HUDEP-2 (cell line): ENCODE data around the gene ASCC3.

Source experiments
- DNase-seq, 76 experiments: peaks; one replicate each; lab custom pipeline; 2025; ENCODE audit not compliant: unreplicated experiment in 76 of 76; lab: John Stamatoyannopoulos, UW

The ASCC3 gene, protein sequence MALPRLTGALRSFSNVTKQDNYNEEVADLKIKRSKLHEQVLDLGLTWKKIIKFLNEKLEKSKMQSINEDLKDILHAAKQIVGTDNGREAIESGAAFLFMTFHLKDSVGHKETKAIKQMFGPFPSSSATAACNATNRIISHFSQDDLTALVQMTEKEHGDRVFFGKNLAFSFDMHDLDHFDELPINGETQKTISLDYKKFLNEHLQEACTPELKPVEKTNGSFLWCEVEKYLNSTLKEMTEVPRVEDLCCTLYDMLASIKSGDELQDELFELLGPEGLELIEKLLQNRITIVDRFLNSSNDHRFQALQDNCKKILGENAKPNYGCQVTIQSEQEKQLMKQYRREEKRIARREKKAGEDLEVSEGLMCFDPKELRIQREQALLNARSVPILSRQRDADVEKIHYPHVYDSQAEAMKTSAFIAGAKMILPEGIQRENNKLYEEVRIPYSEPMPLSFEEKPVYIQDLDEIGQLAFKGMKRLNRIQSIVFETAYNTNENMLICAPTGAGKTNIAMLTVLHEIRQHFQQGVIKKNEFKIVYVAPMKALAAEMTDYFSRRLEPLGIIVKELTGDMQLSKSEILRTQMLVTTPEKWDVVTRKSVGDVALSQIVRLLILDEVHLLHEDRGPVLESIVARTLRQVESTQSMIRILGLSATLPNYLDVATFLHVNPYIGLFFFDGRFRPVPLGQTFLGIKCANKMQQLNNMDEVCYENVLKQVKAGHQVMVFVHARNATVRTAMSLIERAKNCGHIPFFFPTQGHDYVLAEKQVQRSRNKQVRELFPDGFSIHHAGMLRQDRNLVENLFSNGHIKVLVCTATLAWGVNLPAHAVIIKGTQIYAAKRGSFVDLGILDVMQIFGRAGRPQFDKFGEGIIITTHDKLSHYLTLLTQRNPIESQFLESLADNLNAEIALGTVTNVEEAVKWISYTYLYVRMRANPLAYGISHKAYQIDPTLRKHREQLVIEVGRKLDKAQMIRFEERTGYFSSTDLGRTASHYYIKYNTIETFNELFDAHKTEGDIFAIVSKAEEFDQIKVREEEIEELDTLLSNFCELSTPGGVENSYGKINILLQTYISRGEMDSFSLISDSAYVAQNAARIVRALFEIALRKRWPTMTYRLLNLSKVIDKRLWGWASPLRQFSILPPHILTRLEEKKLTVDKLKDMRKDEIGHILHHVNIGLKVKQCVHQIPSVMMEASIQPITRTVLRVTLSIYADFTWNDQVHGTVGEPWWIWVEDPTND (N-terminal part only)

GRCh38 chr6:100880853-100881706 is at the start of gene ASCC3:
Gene ASCC3 (minus strand): TSS chr6:100881329. CDS start chr6:100867997, 13,332 bp downstream.
- DNase-seq, result peak; percentile 53 to 98 (median 94)

GRCh38 chr6:100925749-100926148 is 44.6 kb upstream of the ASCC3 start:
- no peak for DNase-seq

DNA sequence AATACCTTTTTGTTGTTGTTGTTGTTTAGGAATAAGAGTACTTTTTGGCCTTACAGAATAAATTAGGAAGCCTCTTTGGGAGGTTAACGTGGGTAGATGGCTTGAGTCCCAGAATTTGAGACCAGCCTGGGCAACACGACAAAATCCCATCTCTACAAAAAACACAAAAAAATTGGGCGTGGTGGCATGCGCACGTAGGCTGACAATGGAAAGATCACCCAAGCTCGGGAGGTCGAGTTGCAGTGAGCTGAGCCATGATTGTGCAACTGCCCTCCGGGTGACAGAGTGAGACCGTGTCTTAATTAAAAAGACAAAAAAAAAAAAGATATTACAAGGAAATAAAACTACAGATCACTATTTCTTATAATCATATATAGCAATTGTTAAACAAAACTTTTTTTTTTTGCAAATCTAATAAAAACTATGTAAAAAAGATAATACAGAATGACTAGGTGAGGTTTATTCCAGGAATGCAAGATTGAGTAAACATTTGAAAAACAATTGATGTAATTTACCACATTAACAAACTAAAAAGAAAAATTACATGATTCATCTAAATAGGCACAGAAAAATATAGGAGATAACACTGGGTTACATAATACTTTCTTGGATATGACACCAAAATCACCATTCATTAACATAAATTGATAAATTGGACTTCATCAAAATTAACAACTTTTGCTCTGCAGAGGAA is 43.6 kb upstream of the ASCC3 start:
- no peak for DNase-seq

- DNase-seq, result no peak
These were observed 42.5 kb upstream of the ASCC3 start for GRCh38 chr6:100923481-100924165.

GRCh38 chr6:100920028-100920605 is 39.0 kb upstream of the ASCC3 start:
- DNase-seq, result no peak

- no peak for DNase-seq
These were observed 37.0 kb upstream of the ASCC3 start for GRCh38 chr6:100918152-100918551.

DNA sequence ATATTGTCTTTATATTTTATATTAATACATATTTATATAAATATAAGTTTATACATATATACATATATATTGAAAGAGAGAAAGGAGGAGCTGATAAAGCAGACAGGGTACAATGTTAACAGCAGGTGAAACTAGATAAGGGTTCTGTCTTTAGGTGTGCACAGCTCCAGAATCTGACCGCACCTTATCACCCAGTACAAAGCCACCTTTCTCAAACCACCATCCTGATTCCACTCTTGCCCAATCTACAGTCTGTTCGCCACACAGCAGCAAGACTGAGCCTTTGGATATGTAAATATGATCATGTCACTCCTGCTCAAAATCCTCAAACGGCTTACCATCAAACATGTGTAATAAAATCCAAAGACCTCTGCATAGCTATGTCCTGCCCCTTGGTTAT is 34.7 kb upstream of the ASCC3 start:
- peak in 42 of 76 experiments; percentile 4 to 87 (median 34) for DNase-seq

DNA sequence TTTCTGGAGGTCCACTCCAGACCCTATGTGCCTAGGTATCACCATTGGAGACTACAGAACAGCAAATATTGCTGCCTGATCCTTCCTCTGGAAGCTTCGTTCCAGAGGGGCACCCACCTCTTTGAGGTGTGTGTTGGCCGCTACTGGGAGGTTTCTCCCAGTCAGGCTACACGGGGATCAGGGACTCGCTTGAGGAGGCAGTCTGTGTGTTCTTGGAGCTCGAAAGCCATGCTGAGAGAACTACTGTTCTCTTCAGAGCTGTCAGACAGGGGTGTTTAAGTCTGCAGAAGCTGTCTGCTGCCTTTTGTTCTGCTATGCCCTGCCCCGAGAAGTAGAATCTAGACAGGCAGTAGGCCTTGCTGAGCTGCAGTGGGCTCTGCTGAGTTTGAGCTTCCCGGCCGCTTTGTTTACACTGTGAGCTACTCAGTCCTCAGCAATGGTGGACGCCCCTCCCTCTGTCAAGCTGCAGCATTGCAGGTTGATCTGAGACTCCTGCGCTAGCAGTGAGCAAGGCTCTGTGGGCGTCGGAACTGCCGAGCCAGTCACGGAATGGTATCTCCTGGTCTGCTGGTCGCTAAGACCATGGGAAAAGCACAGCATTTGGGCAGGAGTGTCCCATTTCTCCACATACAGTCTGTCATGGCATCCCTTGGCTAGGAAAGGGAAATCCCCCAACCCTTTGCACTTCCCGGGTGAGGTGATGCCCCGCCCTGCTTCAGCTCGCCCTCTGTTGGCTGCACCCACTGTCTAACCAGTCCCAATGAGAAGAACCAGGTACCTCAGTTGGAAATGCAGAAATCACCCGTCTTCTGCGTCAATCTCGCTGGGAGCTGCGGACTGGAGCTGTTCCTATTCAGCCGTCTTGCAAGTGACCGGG is 32.5 kb upstream of the ASCC3 start:
- DNase-seq, result no peak

- no peak for DNase-seq
These were observed 25.2 kb upstream of the ASCC3 start for GRCh38 chr6:100906325-100906724.

DNA sequence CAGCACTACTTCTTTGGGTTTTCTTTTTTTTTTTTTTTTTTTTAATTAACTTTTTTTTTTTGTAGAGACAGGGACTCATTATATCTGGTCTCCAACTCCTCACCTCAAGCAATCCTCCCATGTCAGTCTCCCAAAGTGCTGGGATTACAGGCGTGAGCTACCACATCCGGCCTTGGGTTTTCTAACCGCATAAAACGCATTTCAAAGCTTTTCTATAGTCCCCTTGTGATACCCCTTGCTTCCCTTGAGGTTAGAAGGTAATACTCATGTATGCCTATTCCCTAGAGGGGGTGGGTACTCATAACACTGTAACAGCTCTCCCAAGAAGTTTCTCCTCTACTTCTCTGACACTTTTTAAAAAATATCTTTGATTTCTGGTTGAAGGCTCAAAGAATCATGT is 23.9 kb upstream of the ASCC3 start:
- DNase-seq, result no peak

GRCh38 chr6:100904316-100904715 is 23.2 kb upstream of the ASCC3 start:
- DNase-seq, result no peak

DNA sequence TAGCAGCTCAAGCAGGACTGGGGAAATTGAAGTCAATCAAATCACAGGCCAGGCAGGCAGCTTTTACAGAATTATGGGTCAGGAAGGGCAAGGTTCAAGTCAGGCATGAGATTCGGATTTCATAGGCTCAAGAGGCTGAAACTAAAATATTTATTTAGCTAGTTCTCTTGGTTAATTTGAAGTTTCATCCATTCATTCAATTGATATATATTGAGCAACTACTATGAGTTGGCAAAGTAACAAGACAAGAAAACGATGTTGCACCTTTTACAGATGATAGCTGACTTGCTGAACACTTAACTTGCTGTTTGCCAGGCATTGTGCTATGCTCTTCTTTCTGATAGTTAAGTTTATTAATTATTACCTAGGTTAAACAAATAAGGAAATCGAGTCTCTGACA is 20.5 kb upstream of the ASCC3 start:
- no peak for DNase-seq

DNA sequence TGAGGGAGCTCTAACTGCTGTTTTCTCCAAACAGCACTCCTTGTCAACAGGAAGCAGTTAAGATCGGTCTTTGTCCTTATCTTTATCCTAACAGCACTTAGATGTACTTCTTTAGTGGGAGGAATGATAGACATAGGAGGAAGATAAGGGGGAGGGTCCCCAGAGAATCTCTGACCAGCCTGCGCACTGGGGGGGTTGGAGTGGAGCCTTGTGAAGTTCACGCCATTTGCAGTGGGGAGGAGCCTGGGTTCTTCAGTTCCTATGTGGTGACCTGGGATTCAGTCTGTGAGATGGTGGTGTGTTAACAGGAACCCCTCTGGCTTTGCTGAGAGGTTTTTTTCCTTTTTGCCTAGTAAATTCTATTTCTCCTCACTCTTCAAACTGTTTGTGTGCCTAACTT is 18.1 kb upstream of the ASCC3 start:
- peak in 8 of 76 experiments; percentile 2 to 65 (median 50) for DNase-seq

GRCh38 chr6:100897671-100898070 is 16.5 kb upstream of the ASCC3 start:
- no peak for DNase-seq

DNA sequence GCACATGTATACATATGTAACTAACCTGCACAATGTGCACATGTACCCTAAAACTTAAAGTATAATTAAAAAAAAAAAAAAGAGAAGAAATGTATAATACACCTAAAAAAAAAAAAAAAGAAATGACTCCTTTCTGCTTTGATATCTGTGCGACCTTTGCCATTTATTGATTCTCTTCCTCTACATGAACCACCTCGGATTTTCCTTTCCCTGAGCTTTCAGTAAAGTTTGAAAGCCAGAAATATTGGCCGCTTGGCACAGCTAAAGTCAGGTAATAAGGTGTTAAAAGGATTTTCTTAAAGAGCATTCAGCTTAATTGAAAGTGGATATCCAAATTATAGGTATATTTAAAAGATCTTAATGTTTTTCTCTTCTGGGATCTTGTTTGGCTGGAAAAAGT is 12.6 kb upstream of the ASCC3 start:
- no peak for DNase-seq

- peak in 10 of 76 experiments; percentile 11 to 32 (median 21) for DNase-seq
These were observed 11.6 kb upstream of the ASCC3 start for GRCh38 chr6:100892693-100893092.

DNA sequence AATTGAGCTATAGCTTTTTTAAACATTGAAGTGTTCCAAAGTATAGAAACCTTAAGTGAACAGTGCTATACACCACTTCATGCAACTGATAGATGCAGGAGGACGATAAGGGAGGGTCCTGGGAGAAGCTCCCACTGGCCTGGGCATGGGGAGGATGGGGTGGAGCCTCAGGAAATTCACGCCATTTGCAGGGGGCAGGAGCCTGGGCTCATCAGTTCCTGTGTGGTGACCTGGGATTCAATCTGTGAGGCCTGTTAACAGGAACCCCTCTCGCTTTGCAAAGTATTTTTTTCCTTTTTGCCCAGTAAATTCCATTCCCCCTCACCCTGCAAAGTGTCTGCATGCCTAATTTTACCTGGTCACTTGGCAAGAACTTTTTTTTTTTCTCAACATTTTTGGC is 11.0 kb upstream of the ASCC3 start:
- peak in 12 of 76 experiments; percentile 4 to 51 (median 14) for DNase-seq
